Effector CD8-positive, alpha-beta T cell (primary cell): ENCODE measurements around the gene CACNB1.
"Not testable (repeated sequence)": the region's sequence is repeated elsewhere in the genome, so short reads cannot be mapped to it uniquely, and the experiment has no call there.

Experiments used
- DNase-seq: peaks from one replicate; lab custom pipeline; 2025; lab: John Stamatoyannopoulos, UW

The CACNB1 gene

DNA sequence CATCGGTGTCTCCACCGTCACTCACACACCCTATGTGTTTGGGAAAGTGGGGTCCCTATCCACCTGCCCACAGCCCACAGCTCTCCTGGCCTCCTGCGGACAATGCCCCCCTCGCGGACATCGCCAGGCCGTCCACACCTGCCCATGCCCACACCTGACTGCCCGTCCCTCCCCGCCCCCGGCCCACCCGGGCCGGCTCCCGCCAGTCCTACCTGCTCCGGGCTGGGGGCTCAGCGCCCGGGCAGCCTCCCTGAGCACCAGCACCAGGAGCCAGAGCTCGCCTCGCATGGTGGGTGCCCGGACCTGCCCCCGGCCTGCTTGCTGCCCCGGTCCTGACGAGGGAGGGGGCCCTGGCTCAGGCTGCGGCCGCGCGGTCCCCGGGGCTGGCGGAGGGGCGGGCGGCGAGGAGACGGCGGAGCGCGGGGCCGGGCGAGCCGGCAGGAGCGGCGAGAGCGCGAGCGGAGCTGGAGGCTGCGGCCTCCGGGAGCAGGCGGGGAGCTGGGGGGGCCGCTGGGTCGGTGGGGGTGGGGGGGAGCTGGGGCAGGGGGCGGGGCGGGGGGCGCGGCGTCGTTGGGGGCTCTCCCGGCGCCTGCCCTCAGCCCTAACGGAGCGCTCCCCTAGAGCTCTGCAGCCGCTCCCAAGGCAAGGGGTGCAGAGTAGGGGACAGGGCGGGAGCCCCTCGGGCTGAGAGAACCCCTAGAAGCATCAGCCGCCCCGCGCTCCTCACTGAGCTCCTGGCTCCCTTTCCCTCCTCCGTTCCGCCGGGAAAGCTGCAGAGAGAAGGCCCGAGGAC, 46.1 kb downstream of the CACNB1 start, which contains the start of gene PLXDC1:
TSS of gene PLXDC1 (minus strand) at position 488 of the 793 bp plus-strand sequence. CDS start at position 288, 200 bp downstream.
- DNase-seq: peak; percentile 10

DNA sequence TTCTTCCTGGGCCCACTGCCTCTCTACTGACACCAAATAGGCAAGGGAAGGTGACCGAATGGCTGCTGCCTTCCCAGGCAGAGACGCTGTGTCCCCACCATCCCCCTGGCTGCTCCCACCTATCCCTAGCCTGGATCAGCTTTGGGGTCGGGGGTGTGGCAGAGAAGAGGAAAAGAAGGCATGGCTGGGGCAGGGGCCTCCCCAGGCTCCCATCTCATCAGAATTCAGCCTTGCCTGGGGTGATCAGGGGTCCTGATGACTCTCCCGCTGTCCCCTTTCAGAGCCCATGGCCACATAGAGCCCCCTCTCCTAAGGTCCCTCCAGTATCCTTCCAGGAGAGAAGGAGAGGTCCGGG, 46.7 kb downstream of the CACNB1 start:
- DNase-seq: no peak

DNA sequence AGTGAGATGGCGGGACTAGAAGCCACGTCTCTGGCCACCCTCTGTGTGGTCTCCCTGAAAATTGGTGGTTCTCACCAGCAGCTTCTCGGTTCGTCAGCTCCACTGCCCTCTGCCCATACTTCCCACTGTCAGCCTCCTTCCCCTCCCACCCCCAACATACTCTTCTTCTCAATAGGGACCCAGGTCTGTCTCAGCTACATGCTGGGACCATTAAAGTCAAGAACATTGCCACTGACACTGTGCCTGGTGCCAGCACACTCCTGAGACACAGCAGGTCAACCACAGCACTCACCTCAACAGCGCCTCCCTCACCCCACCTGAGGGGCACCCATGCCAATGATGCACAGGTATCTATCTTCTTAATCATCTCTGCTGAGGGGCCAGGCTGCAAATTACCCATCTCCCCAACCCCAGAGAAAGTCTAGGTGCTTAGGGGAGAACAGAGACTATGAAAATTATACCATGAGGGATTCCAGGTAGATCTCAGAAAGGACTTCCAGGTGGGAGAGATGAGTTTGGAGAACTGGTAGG, 47.3 kb downstream of the CACNB1 start:
- no peak for DNase-seq

DNA sequence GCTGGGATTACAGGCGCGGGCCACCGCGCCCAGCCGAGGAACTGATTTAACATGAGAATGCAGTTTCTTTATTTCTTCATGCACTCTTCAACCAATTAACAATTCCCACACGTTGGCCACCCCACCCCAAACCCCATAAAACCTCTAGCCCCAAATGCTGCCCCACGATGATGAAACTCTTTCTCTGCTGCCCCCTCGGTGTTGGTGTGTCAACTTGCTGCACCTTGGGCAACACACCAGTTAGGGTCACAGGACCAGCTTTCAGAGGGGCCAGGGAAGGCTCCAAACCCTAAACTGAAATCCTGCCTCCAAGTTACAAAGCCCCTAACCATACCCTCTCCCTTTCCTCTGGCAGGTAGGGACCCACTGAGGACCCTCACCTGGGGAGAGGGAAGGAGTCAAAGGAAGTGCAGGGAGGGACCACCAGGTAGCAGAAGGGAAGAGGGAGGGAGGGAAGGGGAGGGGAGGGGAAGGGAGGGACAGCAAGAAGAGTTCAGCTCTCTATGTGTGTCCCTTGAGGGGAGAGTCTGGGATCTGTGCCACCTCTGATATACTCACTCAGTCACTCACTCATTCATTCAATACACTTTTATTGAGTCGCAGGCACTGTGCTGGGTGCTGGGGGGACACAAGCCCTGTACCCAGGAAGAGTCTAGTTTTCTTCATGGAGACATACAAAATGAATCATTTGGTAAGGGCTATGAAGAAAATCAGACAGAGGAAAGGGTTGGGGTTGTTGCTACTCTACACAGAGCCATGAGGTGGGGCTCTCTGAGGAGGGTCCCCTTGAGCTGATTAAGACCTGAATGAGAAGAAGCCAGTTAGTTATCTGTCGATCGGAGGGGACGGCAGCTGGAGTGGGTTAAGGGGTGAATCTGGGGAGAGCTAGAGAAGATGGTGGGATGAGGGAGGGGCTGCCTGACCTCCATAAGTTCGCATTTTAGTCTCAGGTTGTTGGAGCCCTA, 50.0 kb downstream of the CACNB1 start:
- no peak for DNase-seq

DNA sequence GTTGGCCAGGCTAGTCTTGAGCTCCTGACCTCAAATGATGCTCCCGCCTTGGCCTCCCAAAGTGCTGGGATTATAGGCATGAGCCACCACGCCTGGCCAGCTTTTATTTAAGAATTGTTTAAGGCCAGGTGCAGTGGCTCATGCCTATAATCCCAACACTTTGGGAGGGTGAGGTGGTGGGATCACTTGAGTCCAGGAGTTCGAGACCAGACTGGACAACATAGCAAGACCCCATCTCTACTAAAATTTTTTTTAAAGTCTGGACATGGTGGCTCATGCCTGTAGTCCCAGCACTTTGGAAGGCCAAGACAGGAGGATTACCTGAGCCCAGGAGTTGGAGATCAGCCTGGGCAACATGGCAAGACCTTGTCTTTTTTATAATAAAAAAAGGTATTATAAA, 51.2 kb downstream of the CACNB1 start:
- no peak for DNase-seq

DNA sequence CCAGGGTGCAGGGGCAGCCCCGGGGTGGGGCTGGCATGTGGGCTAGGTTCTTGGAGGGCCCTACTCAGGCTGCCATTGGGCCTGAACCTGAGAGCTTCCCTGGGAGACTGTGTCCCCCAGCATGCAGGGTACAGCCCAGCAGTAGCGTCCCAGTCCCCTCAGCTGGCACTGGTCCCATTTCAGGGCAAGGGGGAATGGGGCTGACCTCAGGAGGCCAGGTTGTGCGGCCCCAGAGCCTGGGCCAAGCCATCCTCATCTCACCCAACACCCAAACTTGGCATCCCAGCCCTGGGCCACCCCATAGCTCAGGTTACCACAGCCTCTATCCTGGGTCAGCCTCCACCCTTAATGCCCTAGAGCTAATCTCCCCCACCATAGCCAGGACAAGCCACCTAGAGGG, 52.3 kb downstream of the CACNB1 start:
- DNase-seq: no peak

DNA sequence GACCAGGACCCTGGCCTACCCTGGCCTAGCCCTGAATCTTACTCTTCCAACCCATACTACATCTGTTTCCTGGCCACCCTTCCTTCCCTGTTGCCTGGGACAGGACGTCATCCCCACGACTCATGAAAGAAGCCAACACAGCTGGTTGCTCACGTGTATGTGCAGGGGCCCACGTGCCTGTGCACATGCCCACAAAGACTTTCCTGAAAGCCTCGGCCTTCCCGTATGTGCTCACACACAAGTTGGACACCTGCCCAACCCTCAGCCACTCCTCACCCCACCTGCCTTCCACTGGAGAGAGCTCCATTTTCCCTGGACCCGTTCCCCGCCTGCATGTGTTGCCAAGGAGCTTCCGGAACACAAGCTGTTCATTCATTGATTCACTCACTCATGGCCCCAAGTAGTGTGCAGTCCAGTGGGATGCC, 53.0 kb downstream of the CACNB1 start:
- DNase-seq: no peak

DNA sequence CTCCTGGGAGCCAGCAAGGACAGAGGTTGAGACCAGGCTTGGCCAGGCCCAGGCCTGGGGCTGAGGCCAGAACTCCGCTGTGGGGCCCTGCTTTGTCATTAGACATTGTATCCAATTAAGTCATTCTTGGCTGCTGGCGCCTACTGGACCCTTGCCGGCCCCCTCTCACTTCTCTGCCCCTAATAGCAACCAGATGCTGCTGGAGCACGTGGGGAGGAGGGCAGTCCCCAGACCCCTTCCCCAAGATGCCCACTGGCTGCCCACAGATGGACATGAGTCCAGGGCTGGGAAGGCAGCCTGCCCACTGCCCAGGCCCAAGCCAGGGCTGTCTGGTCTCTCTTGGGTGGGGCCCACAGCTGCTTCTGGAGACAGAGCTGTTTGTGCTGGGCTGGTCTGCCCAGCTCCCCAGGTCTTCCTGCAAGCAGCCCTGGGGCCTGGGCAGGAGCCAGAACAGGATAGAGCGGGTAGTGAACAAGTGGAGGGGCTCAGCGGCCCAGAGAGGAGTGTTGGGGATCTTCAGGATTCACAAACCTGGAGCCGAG, 53.8 kb downstream of the CACNB1 start:
- no peak for DNase-seq

DNA sequence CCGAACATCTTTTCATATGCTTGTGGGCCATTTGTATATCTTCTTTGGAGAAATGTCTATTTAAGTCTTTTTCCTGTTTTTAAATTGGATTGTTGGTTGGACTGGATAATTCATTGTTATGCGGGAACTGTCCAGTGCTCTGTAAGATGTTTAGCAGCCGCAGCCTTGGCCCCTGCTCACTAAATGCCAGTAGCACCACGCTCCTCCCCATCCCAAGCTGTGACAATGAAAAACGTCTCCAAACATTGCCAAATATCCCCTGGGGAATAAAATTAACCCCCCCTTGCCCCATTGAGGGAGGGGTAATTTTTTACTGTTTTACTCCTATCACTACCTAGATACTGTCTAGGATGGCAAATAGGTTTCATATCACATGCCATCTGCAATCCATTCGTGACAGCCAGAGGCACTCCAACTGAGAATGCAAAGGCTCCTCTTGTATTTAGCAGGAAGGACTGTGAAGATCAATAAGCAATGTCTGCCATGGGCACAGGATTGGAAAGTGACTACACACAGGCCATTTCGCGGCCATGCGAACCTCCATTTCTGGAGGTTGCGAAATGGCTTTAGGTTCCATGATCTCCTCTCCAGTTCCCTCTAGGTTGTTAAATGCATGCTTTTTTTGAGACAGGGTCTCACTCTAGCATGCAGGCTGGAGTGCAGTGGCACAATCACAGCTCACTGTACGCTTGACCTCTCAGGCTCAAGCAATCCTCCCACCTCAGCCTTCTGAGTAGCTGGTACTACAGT, 55.4 kb downstream of the CACNB1 start:
- no peak for DNase-seq

DNA sequence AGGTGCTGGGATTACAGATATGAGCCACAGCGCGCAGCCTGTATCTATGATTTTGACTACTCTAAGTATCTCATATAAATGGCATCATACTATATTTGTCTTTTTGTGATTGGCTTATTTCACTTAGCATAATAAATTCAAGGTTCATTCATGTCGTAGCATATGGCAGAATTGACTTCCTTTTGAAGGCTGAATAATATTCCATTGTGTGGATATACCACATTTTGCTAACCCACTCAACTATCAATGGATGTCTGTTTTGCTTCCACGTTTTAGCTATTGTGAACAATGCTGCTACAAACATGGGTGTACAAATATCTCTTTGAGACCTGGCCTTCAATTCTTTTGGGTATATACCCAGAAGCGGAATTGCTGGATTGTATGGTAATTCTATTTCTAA, 56.2 kb downstream of the CACNB1 start:
- DNase-seq: no peak

DNA sequence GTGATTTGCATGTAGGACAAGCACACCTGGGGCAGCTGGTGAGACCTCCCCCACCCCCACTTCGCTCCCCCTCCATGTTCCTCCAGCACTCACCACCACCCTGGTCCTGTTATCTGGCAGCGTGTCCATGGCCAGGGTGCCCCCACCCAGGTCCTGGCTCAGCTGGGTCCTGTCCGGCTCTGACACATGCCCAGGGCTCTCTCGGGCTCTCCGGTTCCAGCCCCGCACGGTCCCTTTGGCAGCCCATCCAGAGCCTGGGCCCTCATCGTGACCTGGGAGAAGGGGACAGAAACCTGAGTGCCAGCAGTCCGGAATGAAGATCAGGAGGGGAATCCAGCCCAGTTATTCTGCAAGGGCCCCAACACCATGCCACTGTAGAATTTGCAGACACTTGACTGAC, 57.9 kb downstream of the CACNB1 start:
- no peak for DNase-seq

DNA sequence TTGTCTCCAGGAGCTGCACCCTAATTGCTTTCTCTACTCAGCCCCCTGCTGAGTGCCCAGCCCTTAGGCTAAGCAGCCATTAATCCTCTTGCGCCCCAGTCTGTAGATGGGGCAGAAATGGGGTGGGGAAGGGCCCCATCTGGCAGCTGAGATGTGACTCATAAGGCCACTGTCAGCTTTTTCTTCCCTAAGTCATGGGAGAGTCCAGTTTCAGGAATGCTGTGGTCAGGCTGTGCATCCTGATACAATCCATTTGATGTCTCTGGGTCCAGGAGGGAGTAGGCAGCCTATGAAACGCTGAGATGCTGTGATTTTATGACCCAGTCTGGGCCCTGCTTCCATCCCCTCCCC, 58.3 kb downstream of the CACNB1 start:
- no peak for DNase-seq

DNA sequence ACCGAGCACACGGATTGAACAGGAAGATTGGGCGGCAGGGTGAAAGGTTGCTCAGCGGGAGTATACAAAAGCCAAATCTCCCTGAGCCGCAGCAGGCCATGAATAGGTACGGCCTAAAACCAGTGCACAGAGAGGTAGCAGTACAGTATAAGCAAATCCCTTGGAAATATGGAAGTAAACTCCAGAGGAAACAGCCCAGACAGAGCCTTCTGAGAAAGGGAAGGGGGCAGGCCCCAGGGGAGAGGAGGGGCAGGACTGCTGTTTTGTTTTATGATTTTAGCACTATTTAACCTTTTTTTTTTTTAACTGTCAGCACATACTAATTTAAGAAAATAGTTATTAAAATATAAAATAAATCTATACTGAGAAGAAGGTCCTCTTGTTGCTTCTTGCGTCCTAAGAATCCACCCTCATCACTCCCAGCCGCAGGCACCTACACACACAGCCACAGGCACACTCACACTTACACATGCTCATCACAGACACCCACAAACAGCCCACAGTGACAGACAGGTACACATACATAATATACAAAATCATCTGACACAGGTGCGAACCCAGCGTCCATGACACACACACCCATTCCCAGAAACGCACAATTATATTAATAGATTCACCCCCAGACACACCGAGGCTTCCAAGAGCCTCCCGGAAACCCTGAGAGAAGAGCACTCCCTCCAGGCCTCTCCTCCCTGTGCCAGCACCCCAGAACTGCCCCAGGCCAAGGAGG, 58.9 kb downstream of the CACNB1 start:
- DNase-seq: no peak

DNA sequence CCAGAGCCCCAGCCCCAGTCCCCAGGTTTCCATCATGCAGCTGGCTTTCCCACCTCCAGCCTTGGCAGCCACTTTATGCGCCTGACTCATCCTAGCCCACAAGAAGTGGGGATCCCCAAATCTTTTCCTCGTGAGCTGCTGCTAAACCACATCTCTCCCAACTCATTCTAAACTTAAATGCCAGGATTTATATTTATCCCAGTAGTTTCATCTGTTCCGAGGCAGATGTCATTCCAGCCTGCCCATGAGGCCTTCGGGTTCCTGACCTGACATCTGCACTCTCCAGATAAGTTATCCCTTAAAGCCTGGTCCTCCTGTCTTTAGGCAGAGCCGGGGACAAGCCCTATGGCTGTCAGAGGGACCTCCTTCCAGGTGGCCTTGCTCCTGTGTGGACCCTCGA, 62.6 kb downstream of the CACNB1 start:
- DNase-seq: no peak

DNA sequence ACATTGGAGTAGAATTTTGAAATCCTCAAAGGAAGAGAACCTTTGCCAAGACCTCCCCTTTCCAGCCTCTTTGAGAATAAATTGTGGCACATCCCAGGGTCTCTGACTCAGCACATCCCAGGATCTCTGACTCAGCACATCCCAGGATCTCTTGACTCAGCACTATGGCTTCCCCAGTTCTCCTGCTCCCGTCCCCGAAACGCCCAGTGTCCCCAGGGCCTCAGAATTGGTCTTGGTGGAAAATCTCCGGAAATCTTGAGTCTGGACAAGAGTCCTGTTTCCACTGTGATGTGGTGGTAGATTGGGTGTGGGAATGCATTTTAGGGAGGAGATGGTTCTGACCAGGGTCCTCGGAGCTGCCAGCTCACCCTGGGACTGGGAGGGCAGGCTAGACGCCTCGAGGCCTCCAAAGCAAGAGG, 65.3 kb downstream of the CACNB1 start:
- DNase-seq: no peak

DNA sequence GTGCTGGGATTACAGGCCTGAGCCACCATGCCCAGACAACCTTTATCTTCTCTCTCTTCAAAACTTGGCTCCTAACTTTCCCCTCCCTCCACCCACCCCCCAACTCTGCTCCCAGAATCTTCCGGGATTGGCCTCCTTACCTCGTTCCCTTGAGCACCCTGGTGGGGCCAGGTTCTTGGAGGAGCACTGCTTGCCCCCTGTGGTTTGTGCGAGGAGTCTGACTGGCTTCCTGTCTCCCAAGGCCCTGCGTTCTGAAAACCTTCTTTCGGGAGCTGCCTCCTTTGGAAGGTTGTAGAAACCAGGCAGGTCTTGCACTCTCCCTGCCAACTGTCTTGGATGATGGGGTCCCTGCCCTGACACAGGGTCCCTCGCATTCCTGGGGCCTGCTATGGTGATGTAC, 65.9 kb downstream of the CACNB1 start:
- DNase-seq: no peak

DNA sequence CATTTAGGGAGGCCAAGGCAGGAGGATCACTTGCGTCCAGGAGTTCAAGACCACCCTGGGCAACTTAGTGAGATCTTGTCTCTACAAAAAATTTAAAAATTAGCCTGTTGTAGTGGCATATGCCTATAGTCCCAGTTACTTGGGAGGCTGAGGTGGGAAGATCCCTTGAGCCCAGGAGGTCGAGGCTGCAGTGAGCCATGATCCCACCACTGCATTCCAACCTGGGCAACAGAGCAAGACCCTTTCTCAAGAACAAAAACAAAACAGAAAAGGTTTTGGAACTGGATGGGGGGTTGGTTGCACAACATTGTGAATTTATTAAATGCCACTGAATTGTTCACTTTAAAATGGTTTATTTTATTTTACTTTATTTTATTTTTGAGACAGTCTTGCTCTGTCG, 67.3 kb downstream of the CACNB1 start:
- DNase-seq: no peak

DNA sequence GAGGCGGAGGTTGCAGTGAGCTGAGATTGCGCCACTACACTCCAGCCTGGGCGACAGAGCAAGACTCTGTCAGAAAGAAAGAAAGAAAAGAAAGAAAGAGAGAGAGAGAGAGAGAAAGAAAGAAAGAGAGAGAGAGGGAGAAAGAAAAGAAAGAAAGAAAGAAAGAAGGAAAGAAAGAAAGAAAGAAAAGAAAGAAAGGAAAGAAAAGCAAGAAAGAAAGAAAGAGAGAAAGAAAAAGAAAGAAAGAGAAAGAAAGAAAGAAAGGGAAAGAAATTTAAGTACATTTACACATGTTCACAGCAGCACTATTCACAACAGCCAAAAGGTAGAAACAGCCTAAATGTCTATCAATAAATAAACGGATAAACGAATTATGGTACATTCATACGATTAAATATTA, 67.9 kb downstream of the CACNB1 start:
- not testable (repeated sequence) for DNase-seq

DNA sequence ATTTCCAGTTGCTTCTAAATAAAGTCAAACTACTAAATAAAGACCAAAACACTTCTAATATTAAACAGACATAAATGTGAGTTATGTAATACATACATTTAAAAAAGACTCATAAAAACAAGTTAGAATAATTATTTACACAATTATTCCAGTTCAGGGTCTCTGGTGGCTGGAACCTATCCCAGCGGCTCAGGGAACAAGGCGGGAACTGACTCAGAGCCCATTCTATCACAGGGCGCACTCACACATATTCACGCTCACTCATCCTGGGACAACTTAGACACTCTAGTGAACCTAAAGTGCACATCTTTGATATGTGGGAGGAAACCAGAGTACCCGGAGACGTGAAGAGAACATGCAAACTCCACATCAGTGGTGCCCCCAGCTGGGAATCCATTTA, 71.0 kb downstream of the CACNB1 start:
- DNase-seq: no peak

DNA sequence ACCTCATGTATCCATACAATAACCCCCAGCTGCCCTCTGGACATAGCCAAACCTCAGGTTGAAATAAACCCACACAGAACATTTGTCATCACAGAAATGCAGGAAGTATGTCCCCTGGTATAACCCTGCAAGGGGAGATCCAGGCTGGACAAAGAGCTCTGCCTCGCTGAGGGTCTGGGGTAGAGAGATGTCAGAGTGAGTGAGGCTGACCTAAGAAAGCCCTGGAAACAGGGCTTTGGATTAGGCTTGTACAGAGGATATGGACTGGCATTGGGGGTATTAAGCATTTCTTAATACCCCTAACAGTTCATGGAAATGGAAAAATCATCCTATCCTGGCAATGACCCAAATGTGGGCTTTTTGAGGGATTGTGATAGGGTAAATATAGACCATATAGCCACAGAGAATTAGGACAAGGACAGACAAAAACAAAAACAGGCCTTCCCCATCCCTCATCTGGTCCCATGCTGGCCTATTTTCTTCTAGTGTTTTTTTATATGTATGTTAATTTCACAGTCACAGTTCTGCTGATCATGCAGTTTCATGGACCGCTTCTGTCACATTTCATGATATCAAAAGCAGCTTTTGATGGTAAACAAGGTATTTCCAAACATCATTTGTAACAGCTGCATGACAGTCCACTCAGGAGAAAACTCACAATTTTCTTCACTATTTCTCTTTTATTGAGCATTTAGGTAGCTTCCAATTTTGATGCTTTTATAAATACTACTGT, 72.2 kb downstream of the CACNB1 start:
- DNase-seq: no peak
